ENCODE measurements around the gene CCDC107. TPM values are rescaled to one million over a fixed set of nuclear protein-coding genes. Genes with fewer than 3 reads are reported as not detected.

The CCDC107 gene
- total RNA-seq, 1 experiment from 2014 or later = 12.0 TPM

DNA sequence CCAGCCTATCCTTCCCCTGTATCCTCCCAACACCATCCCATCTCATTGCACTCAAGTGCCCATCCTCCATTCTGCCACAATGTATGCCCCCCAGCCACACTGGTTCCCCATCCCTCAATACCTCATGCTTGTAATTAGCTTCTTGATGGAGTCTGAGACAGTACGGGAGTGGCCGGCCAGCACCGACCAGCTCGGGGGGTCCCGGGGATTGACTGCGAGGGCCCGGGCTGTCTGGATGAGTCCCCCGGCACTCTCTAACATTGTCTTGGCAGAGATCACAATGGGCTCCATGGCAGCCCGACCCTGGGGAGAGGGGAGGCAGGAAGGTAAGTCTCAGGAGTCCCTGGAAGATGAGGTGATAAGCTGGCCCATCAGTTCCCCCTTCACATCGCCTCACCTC lies 48.9 kb downstream of the CCDC107 start:
- Histone ChIP-seq H4K8ac (replicated peaks; ENCODE audit: insufficient read length, low read depth, low read length) (no peak overlapping the region), H4K91ac (ENCODE audit: insufficient read length, low read depth, low read length) (no peak overlapping the region), H2BK5ac (ENCODE audit: insufficient read length, low read length) (no peak overlapping the region), H3K23ac (ENCODE audit: insufficient read length, low read depth, low read length) (no peak overlapping the region), H2BK20ac (ENCODE audit: low read depth, low read length, poor library complexity, severe bottlenecking) (no peak overlapping the region), H3K18ac (ENCODE audit: insufficient read length, low read depth, low read length) (no peak overlapping the region), H3K14ac (ENCODE audit: insufficient read depth, low read length) (no peak overlapping the region), H3K79me1 (ENCODE audit: insufficient read depth, low read depth, low read length, poor library complexity, severe bottlenecking) (no peaks in the 10 kb centered on the region), H2AFZ (ENCODE audit: low read length) (no peak overlapping the region), H4K20me1 (ENCODE audit: control insufficient read depth, insufficient read depth, insufficient read length) (no peaks in the 10 kb centered on the region), H3K9me3 (ENCODE audit: control insufficient read depth, low read depth, low read length) (no peaks in the 10 kb centered on the region), H2AK5ac (ENCODE audit: insufficient read length, low read length) (no peak overlapping the region), H3K27ac (ENCODE audit: insufficient read length, low read depth, low read length) (no peak overlapping the region), H3K79me2 (ENCODE audit: insufficient read depth, low read length) (no peaks in the 10 kb centered on the region), H3K4ac (ENCODE audit: low read depth, low read length) (no peak overlapping the region), H3K23me2 (ENCODE audit: insufficient read length, low read depth, low read length, poor library complexity, severe bottlenecking) (no peaks in the 10 kb centered on the region), H2BK12ac (ENCODE audit: insufficient read length, low read depth, low read length) (no peak overlapping the region), H3K4me2 (ENCODE audit: insufficient read depth, insufficient read length, low read length) (no peak overlapping the region), H3K4me1 (ENCODE audit: insufficient read depth, low read length) (no peaks in the 10 kb centered on the region), H4K5ac (ENCODE audit: insufficient read length, low read depth, low read length) (no peak overlapping the region), H3K27me3 (ENCODE audit: insufficient read depth, low read length) (no peaks in the 10 kb centered on the region), H3K56ac (ENCODE audit: insufficient read length, low read depth, low read length) (no peak overlapping the region), H3T11ph (ENCODE audit: low read length) (no peak overlapping the region), H2BK15ac (ENCODE audit: low read depth, low read length) (no peak overlapping the region), H2BK120ac (ENCODE audit: low read depth, low read length, poor library complexity, severe bottlenecking) (no peak overlapping the region), H3K9ac (ENCODE audit: extremely low read depth, insufficient read length, low read length) (no peak overlapping the region)
- H3K36me3 Mint-ChIP-seq (ENCODE audit: insufficient read depth in 1 of 3, low read depth in 3 of 3) = peaks cover 18 to 72% (median 59%) of the 10 kb centered on the region in 3 experiments
- no CpG with 5 or more reads among the region's 10 CpGs for WGBS (ENCODE audit: extremely low coverage, insufficient read length, low lambda C conversion rate)
- no peak for DNase-seq
- no peaks in the 10 kb centered on the region for H3K9me3 Mint-ChIP-seq
- no peak overlapping the region for H3K4me3 Mint-ChIP-seq
- H3K27ac Mint-ChIP-seq = no peak overlapping the region; a peak in 1 of 7 replicates
- TF ChIP-seq, protein P1, sequence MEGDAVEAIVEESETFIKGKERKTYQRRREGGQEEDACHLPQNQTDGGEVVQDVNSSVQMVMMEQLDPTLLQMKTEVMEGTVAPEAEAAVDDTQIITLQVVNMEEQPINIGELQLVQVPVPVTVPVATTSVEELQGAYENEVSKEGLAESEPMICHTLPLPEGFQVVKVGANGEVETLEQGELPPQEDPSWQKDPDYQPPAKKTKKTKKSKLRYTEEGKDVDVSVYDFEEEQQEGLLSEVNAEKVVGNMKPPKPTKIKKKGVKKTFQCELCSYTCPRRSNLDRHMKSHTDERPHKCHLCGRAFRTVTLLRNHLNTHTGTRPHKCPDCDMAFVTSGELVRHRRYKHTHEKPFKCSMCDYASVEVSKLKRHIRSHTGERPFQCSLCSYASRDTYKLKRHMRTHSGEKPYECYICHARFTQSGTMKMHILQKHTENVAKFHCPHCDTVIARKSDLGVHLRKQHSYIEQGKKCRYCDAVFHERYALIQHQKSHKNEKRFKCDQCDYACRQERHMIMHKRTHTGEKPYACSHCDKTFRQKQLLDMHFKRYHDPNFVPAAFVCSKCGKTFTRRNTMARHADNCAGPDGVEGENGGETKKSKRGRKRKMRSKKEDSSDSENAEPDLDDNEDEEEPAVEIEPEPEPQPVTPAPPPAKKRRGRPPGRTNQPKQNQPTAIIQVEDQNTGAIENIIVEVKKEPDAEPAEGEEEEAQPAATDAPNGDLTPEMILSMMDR (conservative IDR thresholded peaks at IDR 0.05) = no peak
- H3K27me3 Mint-ChIP-seq (ENCODE audit: low read depth) = no peaks in the 10 kb centered on the region
- no peaks in the 10 kb centered on the region for H3K4me1 Mint-ChIP-seq

All from H9 (cell line).